ENCODE measurements around the gene TECPR2.

DNA sequence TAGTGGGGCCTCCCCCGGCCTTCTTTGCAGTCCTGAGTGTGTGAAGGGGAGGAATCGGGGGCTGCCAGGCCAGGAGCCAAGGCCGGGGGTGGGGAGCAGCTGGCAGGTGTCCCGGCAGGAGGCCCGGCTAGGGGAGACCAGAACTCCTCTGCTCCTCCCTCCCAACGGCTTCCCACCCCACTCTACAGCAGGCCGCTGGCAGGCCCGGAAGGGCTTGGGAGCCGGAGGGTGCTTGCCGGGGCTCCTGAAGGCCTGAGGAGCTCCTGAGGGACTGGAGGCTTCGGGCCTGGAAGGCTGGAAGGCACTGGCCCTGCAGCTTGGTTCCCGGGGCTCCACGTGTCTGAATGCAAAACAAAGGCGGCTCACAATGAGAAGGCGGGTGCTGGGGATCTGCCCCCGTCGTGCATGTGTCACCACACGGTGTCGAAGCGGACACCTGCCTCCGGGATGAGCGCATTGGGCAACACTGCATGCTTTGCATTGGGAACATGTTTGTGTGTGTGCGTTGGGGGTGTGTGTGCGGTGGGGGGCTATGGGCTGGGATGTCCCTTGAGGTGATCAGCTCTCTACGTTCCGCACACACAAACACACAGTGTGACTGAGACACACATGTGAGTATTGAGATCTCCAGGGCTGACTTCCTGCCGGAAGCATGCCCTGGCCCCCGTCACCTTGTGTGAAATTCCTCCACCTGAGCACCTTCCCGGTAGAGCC lies 177.7 kb downstream of the TECPR2 start:
- TF ChIP-seq CTCF (IDR thresholded peaks at IDR 0.05) (no peak), POLR2A (IDR thresholded peaks at IDR 0.05) (no peak)

All from body of pancreas (tissue), 4 donors.